ENCODE data around the gene SDE2. TPM values are rescaled to one million over a fixed set of nuclear protein-coding genes. Genes with fewer than 3 reads are reported as not detected.
"Not testable (repeated sequence)": the region's sequence is repeated elsewhere in the genome, so short reads cannot be mapped to it uniquely, and the experiment has no call there.

SDE2 gene
- total and polyA plus RNA-seq, 10 donors, result 4.6 to 23.6 (median 20.9) TPM

DNA sequence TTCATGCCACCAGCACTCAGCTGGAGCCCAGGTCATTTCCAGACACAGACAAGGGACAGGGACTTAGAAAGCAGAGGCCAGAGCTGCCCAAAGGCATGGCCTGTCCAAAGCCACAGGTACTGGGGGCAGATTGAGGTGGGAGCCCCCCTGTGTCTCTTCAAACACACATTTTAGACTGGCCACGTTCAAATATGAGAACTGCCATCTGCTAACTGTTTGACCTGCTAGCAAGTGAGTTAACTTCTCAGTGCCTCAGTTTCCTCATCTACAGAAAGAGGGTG, 57.3 kb downstream of the SDE2 start:
- intact Hi-C loops (cut with DNase I; ENCODE audit: low total_unique reads), result no loop called here
- DNase-seq, result peak; percentile 36
- WGBS, 5 donors, result 43 to 83% (median 58%) methylated on average over 1 of the region's 1 CpG
- Histone ChIP-seq H3K27me3 (replicated peaks in 1 of 7) (peaks cover 0 to 13% (median 0%) of the 10 kb centered on the region in 7 donors), H3K27ac (peak overlapping the region in 3 of 8 donors; percentile 3 to 46 (median 15)), H3K4me3 (no peak overlapping the region), H3K9me3 (no peaks in the 10 kb centered on the region), H3K4me1 (peaks cover 5 to 33% (median 21%) of the 10 kb centered on the region in 6 donors), H3K36me3 (no peaks in the 10 kb centered on the region)
- TF ChIP-seq POLR2A (IDR thresholded peaks at IDR 0.05) (no peak), POLR2AphosphoS5 (IDR thresholded peaks at IDR 0.05) (no peak)
- TF ChIP-seq, protein P1, sequence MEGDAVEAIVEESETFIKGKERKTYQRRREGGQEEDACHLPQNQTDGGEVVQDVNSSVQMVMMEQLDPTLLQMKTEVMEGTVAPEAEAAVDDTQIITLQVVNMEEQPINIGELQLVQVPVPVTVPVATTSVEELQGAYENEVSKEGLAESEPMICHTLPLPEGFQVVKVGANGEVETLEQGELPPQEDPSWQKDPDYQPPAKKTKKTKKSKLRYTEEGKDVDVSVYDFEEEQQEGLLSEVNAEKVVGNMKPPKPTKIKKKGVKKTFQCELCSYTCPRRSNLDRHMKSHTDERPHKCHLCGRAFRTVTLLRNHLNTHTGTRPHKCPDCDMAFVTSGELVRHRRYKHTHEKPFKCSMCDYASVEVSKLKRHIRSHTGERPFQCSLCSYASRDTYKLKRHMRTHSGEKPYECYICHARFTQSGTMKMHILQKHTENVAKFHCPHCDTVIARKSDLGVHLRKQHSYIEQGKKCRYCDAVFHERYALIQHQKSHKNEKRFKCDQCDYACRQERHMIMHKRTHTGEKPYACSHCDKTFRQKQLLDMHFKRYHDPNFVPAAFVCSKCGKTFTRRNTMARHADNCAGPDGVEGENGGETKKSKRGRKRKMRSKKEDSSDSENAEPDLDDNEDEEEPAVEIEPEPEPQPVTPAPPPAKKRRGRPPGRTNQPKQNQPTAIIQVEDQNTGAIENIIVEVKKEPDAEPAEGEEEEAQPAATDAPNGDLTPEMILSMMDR (IDR thresholded peaks at IDR 0.05 in 8 of 11, conservative IDR thresholded peaks at IDR 0.05 in 3 of 11), result no peak

DNA sequence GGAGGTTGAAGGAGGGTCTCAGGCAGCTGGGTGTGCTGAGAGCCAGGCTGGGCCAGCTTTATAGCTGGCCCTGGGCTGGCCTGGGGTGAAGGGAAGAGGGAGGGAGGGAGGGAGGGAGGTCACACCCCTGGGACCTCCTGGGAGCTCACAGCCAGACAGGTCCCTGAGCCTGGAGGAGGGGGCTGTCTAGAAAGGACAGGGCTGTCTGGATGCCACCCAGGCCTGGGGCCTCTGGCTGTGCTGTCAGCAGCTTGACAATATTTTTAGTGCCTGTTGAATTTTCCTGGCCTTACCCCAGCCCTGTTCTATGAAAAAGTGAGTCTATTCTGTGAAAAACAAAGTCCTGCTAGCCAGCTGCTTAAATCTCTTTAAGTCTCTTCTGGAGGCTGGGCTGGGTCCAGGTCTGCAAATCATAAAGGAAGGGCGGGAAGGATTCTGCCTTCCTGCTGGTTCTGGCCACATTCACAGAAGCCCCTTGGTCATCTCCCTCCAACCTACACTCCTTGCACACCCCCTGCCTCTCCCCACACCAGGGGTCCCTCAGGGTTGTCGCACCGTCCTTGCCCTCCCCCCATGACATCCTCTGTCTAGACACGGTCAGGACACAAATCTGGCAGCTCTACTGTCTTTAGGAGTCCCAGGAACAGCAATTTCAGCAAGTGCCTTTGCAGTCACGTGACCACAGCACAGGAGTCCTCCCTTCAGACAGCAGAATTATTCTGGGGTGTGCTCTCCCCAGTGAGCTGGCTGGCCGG, 57.8 kb downstream of the SDE2 start, which contains the start of gene LEFTY2:
Gene LEFTY2 (minus strand): TSS at position 34 of the 755 bp plus-strand sequence. CDS start 80 bp downstream, outside the sequence.
- Histone ChIP-seq H3K36me3 (no peaks in the 10 kb centered on the region), H3K27me3 (replicated peaks in 1 of 7) (peaks cover 0 to 13% (median 0%) of the 10 kb centered on the region in 7 donors), H3K9me3 (no peaks in the 10 kb centered on the region), H3K4me3 (no peak within 1 kb of the TSS), H3K27ac (peak within 1 kb of the TSS in 3 of 8 donors; percentile 3 to 46 (median 15)), H3K4me1 (peaks cover 5 to 33% (median 21%) of the 10 kb centered on the region in 6 donors)
- intact Hi-C loops (cut with DNase I; ENCODE audit: low total_unique reads), result no loop called here
- 70 to 80% (median 73%) methylated on average over 6 of the region's 6 CpGs for WGBS, 5 donors
- TF ChIP-seq POLR2AphosphoS5 (IDR thresholded peaks at IDR 0.05) (no peak), POLR2A (IDR thresholded peaks at IDR 0.05) (no peak)
- TF ChIP-seq, protein P1 (IDR thresholded peaks at IDR 0.05 in 8 of 11, conservative IDR thresholded peaks at IDR 0.05 in 3 of 11), result no peak
- peak; percentile 66 for DNase-seq

DNA sequence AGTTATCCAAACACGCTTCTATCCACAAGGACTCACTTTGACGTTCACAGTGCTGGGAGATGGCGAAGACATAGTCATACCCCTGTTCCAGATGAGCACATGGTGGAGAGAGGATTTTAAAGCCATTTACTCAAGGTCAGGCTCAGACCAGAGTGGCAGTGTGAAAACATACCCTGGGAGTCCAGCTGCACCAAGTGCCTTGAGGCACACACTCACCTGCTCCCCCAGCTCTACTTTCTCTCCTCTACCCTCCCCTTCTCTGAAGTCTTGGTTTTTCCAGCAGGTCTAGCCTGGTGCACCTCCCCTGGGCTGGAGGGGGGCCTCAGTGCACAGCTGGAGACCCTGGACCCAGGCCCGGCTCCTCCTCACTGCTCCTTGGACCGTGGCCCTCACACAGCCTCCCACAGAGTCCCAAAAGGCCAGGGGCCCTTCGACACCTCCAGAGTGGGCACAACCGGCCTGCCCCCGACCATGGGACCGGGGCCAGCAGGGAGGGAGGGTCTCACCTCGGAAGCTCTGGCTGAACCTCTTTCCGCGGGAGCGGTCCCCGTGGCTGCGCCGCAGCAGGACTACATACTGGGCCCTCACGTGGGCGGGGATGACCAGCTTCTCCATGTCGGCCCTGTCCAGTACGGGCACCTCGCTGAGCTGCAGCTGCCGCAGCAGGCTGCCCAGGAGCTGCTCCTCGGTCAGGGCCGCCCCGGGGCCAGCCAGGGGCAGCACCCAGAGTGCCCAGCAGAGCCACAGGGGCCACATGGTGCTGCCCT, 58.6 kb downstream of the SDE2 start:
- intact Hi-C loops (cut with DNase I; ENCODE audit: low total_unique reads), result no loop called here
- H3K4me1 ChIP-seq, result peaks cover 5 to 33% (median 21%) of the 10 kb centered on the region in 6 donors
- H3K36me3 ChIP-seq, result no peaks in the 10 kb centered on the region
- H3K4me3 ChIP-seq, result no peak overlapping the region
- 91 to 95% (median 93%) methylated on average over 16 to 25 of the region's 25 CpGs for WGBS, 5 donors
- TF ChIP-seq, protein P1 (IDR thresholded peaks at IDR 0.05 in 8 of 11, conservative IDR thresholded peaks at IDR 0.05 in 3 of 11), result no peak
- TF ChIP-seq POLR2A (IDR thresholded peaks at IDR 0.05) (no peak), POLR2AphosphoS5 (IDR thresholded peaks at IDR 0.05) (no peak)
- H3K27ac ChIP-seq, result no peak overlapping the region
- peaks cover 0 to 13% (median 0%) of the 10 kb centered on the region in 7 donors for H3K27me3 ChIP-seq (replicated peaks in 1 of 7)
- no peaks in the 10 kb centered on the region for H3K9me3 ChIP-seq
- DNase-seq, result peak; percentile 66

DNA sequence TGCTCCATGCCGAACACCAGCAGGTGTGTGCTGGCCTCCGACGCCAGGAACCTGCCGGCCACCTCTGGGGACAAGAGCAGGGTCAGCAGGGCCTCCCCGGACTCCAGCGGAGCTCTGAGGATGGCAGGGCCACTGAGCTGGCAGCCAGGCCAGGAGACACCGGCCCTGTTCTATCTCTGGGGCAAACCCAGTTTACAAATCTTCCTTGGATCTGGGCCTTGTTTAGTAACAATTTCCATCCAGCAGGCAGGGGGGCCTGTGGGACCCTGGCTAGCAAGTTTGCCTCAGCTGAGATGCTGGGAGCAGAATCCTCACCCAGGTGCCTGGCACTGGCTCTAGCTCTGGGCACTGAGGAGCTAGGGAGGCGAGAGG, 59.2 kb downstream of the SDE2 start:
- peak; percentile 34 for DNase-seq
- peak overlapping the region in 1 of 8 donors; percentile 15 for H3K4me3 ChIP-seq
- H3K36me3 ChIP-seq; H3K9me3 ChIP-seq; intact Hi-C loops (cut with DNase I; ENCODE audit: low total_unique reads); H3K27ac ChIP-seq: not testable (repeated sequence)
- peaks cover 3 to 29% (median 17%) of the 10 kb centered on the region in 6 donors for H3K4me1 ChIP-seq
- peaks cover 0 to 13% (median 0%) of the 10 kb centered on the region in 7 donors for H3K27me3 ChIP-seq (replicated peaks in 1 of 7)
- WGBS, 5 donors, result 88 to 100% (median 94%) methylated on average over 1 to 8 of the region's 8 CpGs

DNA sequence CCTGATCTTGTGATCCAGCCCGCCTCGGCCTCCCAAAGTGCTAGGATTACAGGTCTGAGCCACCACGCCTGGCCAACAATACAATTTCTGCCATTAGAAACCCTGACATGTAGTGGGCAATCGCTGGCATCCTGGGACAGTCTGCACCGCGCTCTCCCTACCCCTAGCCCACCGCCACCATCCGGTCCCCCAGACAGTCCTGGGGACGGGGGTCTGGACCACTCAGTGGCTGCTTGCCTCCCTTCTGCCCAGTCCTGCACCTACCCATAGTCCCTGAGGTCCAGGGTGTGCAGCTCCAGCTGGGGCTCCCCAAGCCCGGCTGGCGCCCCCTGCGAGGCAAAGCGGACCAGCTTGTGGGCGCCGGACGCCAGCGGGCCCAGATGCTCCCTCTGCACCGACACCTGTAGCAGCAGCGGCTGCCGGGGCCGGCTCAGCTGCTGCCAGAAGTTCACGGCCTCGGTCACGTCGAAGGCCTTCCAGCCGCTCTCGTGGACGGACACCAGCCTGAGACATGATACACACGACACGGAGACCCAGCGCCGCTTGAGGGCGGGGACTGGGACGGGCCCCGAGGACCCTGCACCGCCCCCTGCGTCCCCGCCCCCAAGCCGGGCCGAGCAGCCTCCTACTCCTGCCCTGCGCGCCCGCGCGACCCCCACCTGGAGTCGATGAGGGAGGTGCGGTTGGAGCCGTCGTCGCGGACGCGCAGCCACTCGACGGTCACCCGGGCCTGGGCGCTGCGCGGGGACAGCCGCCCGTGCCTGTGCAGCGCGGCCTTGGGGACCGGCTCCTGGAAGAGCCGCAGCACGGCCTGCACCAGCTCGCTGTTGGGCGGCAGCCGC, 59.8 kb downstream of the SDE2 start:
- intact Hi-C loops (cut with DNase I; ENCODE audit: low total_unique reads); H3K9me3 ChIP-seq; H3K27ac ChIP-seq; H3K36me3 ChIP-seq: not testable (repeated sequence)
- H3K4me3 ChIP-seq, result peak overlapping the region in 2 of 8 donors; percentile 15 to 40
- peaks cover 0 to 13% (median 0%) of the 10 kb centered on the region in 7 donors for H3K27me3 ChIP-seq (replicated peaks in 1 of 7)
- peak; percentile 70 for DNase-seq
- WGBS, 5 donors, result 55 to 84% (median 61%) methylated on average over 18 to 64 of the region's 69 CpGs
- peaks cover 0 to 23% (median 12%) of the 10 kb centered on the region in 6 donors for H3K4me1 ChIP-seq
